LNCaP clone FGC (cell line): Measurements from ENCODE around the gene NOVA2.

ENCODE experiments used
- DNase-seq: peaks from one replicate; pipeline ENCODE4 v3.0.0-alpha.2; 2011; ENCODE audit warnings: low read depth
- H3K4me3 ChIP-seq: 2 replicates; pipeline ENCODE4 v1.5.1; 2011; ENCODE audit warnings: mild to moderate bottlenecking, low read depth, low read length, control low read depth
- CTCF ChIP-seq: IDR thresholded peaks from 2 replicates; pipeline ENCODE4 v1.5.1; 2012; ENCODE audit warnings: mild to moderate bottlenecking; ENCODE audit not compliant: control insufficient read depth, insufficient read depth; ENCODE audit errors: extremely low read depth

The NOVA2 gene, protein sequence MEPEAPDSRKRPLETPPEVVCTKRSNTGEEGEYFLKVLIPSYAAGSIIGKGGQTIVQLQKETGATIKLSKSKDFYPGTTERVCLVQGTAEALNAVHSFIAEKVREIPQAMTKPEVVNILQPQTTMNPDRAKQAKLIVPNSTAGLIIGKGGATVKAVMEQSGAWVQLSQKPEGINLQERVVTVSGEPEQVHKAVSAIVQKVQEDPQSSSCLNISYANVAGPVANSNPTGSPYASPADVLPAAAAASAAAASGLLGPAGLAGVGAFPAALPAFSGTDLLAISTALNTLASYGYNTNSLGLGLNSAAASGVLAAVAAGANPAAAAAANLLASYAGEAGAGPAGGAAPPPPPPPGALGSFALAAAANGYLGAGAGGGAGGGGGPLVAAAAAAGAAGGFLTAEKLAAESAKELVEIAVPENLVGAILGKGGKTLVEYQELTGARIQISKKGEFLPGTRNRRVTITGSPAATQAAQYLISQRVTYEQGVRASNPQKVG

GRCh38 chr19:45973553-45974338 lies at the start of gene NOVA2:
NOVA2 (minus strand) TSS chr19:45973865; CDS start chr19:45973351, 514 bp downstream.
- DNase-seq: no peak
- H3K4me3 ChIP-seq: no peak within 1 kb of the TSS
- TF ChIP-seq CTCF: no peak

DNA sequence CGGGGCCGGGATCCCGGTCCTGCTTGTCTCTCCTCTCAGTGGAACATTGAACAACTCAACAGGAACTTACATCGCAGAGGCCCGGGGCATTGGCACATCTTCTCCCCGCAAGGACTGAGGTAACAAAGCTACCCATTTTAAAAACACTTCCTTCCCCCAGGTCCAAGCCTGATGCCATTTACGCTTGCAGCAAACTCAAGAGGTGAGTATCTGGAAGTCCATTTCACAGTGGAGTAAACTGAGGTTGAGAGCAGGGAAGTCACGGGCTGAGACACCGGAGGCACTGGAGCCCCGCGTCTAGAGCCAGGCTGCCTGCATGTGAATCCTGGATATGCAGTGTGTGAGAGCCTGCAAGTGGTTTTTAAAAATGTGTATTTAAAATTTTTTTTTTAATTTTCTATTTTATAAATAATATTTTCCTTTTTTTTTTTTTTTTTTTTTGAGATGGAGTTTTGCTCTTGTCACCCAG lies 49.7 kb upstream of the NOVA2 start:
- no peak for TF ChIP-seq CTCF
- DNase-seq: no peak

GRCh38 chr19:46022431-46023310 lies 49.0 kb upstream of the NOVA2 start, which contains the start of gene PGLYRP1:
PGLYRP1 (minus strand) TSS chr19:46023053; CDS start chr19:46023021, 32 bp downstream.
- no peak for TF ChIP-seq CTCF
- H3K4me3 ChIP-seq: no peak within 1 kb of the TSS
- no peak for DNase-seq

More for the DNA sequence above, 49.7 kb upstream of the NOVA2 start:
- H3K4me3 ChIP-seq: no peak overlapping the region

DNA sequence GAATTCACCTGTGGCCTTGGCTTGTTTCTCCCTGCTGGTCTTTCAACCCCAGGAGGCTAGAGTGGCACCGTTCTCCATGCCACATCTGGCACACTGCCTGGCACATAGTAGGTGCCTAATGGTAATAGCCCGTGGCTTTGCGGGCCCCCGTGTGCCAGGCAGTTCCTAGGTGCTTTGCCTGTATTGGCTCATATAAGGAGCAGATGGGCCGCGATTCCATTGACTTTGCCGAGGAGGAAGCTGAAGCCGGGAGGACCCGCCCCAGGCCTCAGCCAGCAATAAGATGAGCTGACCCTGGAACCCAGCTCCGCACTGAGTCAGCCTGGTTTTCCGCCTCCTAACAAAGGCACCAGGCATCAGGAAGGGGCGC lies 48.4 kb upstream of the NOVA2 start:
- H3K4me3 ChIP-seq: no peak overlapping the region
- no peak for DNase-seq
- TF ChIP-seq CTCF: no peak

GRCh38 chr19:46021531-46022041 lies 47.9 kb upstream of the NOVA2 start:
- H3K4me3 ChIP-seq: no peak overlapping the region
- TF ChIP-seq CTCF: no peak
- no peak for DNase-seq

- DNase-seq: no peak
- no peak overlapping the region for H3K4me3 ChIP-seq
- TF ChIP-seq CTCF: no peak
These were observed 47.1 kb upstream of the NOVA2 start for GRCh38 chr19:46020819-46021125.
